Rectal smooth muscle tissue (tissue), 1 donor: ENCODE data around the gene PTPRD.
"Not testable (repeated sequence)": the region's sequence is repeated elsewhere in the genome, so short reads cannot be mapped to it uniquely, and the experiment has no call there.

ENCODE experiments used
- H3K27ac ChIP-seq: one replicate; pipeline ENCODE4 v1.7.0; 2013; ENCODE audit warnings: low read depth, low read length, inconsistent platforms
- H3K27me3 ChIP-seq: one replicate; pipeline ENCODE4 v1.7.0; 2013; ENCODE audit warnings: low read length; ENCODE audit not compliant: control insufficient read depth, insufficient read depth
- H3K36me3 ChIP-seq: one replicate; pipeline ENCODE4 v1.7.0; 2013; ENCODE audit warnings: low read length; ENCODE audit not compliant: control insufficient read depth, insufficient read depth
- H3K4me1 ChIP-seq: one replicate; pipeline ENCODE4 v1.7.0; 2013; ENCODE audit warnings: low read length; ENCODE audit not compliant: control insufficient read depth, insufficient read depth
- H3K4me3 ChIP-seq: one replicate; pipeline ENCODE4 v1.7.0; 2013; ENCODE audit warnings: low read length
- H3K9ac ChIP-seq: one replicate; pipeline ENCODE4 v1.7.0; 2013; ENCODE audit warnings: low read length

Gene PTPRD

DNA sequence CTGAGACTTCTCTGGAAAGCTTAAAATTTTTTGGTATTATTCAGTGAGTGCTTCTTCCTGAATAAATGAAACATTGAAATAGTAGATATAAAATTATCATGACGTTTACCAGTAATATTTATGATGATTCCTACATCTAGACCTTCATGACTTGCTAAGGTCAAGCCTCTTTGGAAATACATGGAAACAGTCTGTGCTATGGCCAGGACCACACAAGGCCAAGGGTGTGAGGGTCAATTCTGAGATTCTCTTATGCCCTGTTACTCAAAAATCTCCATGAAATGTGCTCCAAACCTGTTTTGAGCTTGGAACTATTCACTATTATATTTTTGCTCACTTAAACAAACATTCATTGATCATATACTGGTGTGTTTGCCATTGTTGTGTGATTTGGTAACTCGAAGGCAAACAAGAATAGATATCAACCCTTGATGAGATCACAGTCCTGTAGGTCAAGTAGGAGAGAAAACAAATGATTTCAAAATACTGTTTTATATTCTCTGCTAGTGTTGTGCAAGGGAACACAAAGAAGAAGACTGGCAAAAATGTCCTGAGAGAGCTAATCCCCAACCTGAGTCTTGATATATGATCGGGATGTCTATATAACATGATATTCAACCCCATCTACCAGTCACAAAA, 1558.3 kb downstream of the PTPRD start:
- H3K9ac ChIP-seq = no peak overlapping the region
- no peaks in the 10 kb centered on the region for H3K27me3 ChIP-seq
- H3K4me1 ChIP-seq = no peaks in the 10 kb centered on the region
- H3K27ac ChIP-seq = no peak overlapping the region
- H3K4me3 ChIP-seq = no peak overlapping the region
- no peaks in the 10 kb centered on the region for H3K36me3 ChIP-seq

DNA sequence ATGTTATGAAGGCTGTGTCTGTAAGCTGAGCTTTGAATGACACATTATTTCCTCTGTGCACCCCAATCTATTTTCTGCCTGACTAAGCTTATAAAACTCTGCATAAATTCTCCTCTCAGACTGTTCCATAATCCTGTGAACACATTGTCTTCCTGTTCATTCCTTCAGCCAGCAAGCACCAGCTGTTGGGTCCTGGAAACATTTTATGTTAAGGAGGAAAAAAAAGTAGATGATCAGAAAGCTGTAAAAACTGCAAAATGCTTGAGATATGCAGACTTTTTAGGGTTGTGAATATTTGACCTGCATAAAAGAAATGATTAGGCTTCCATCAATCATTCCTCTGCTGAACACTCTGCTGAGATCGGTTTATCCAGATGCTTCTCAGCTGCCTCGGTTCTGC, 1567.2 kb downstream of the PTPRD start:
- Histone ChIP-seq H3K27me3 (no peaks in the 10 kb centered on the region), H3K4me1 (no peaks in the 10 kb centered on the region), H3K4me3 (no peak overlapping the region), H3K36me3 (no peaks in the 10 kb centered on the region), H3K27ac (no peak overlapping the region), H3K9ac (no peak overlapping the region)

DNA sequence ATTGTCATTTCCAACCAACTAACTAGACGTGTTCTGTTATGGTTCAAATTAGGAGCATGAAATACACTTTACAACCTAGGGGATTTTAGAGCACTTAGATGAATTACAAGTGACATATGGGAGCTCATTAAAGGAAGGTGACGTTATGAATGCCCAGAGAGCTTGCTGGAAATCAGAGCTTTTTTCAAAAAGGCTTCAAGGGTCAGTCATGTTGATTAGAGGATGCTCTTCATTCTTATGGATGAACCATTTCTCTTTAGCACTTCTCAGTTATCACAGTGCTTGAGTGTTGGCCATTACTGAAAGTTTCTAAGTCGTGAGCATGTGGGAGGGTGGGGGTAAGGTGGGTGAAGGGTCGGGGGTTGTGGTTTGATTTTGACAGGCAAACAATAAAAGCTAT, 1567.7 kb downstream of the PTPRD start:
- Histone ChIP-seq H3K4me3 (no peak overlapping the region), H3K4me1 (no peaks in the 10 kb centered on the region), H3K36me3 (no peaks in the 10 kb centered on the region), H3K27ac (no peak overlapping the region), H3K27me3 (no peaks in the 10 kb centered on the region), H3K9ac (no peak overlapping the region)

DNA sequence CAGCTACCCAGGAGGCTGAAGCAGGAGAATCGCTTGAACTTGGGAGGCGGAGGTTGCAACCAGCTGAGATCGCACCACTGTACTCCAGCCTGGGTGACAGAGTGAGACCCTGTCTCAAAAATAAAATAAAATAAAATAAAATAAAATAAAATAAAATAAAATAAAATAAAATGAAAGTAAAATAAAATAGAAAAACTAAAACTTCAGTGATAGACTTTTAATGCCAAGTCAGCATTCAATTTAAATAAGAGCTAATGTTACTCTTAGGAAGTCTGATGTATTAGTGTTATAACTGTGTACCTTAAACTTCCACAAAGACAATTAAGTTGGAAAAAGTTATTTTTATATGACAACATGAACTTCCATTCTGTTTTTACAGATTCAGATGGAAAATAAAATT, 1569.0 kb downstream of the PTPRD start:
- not testable (repeated sequence) for H3K9ac ChIP-seq, H3K27me3 ChIP-seq, H3K4me1 ChIP-seq, H3K4me3 ChIP-seq, H3K27ac ChIP-seq, H3K36me3 ChIP-seq

DNA sequence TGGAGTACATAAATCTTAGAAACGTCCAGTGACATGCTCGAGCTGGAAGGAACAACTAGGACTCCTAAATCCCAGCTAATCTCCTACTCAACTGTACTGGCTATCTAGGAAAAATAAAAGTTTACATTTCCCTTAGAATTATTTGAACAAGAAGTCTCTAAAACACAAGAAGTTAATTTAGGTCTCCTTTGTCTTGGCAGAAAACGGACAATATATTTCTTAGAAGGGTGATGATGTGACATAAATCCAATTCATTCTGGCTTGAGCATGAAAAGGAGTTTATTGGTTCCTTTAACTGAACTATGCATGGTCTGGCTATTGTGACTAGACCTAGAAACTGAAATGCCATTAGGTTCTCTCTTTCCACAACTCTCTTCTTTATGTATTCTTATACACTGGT, 1571.0 kb downstream of the PTPRD start:
- Histone ChIP-seq H3K4me1 (no peaks in the 10 kb centered on the region), H3K27me3 (no peaks in the 10 kb centered on the region), H3K36me3 (no peaks in the 10 kb centered on the region), H3K27ac (no peak overlapping the region), H3K9ac (no peak overlapping the region), H3K4me3 (no peak overlapping the region)

DNA sequence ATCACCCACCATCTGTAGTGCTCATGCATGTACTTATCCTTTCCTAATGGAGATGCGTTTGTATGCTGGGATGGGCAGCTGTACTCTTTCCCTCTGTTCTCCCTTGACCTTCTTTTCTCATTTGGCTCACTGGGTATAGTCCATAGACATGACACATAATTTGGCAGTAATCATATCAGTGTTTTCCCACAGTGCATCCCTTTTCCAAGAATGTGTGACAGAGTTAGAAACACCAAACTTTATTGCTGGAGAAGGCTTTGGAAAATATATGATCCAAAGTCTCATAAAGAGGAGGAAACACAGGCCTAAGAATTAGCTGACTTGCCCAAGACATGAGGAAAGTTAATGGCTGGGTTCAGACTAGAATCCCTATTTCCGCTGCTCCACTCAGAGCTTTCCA, 1579.8 kb downstream of the PTPRD start:
- H3K27me3 ChIP-seq = no peaks in the 10 kb centered on the region
- H3K4me3 ChIP-seq = no peak overlapping the region
- no peaks in the 10 kb centered on the region for H3K4me1 ChIP-seq
- H3K9ac ChIP-seq = no peak overlapping the region
- no peak overlapping the region for H3K27ac ChIP-seq
- no peaks in the 10 kb centered on the region for H3K36me3 ChIP-seq

DNA sequence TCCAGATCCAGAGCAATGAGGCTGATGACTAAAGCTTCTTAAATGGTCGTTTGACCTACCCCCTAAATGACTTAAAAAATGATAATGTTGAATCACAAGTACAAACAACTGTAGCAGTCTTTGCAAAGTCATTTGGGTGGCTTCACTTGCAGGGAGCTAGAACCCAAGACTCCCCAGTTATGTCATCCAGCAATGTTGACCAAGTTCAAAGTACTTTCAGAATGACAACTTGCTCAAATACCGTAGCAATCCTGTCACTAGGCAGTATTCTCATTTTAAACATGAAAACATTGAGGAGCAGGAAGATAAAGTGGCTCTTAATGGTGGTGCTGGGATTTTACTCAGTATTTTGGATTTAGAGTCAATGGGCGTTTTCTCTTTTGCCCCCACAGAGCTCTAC, 1596.2 kb downstream of the PTPRD start:
- H3K27ac ChIP-seq = no peak overlapping the region
- H3K4me1 ChIP-seq = no peaks in the 10 kb centered on the region
- H3K4me3 ChIP-seq = no peak overlapping the region
- H3K9ac ChIP-seq = no peak overlapping the region
- H3K36me3 ChIP-seq = no peaks in the 10 kb centered on the region
- no peaks in the 10 kb centered on the region for H3K27me3 ChIP-seq

DNA sequence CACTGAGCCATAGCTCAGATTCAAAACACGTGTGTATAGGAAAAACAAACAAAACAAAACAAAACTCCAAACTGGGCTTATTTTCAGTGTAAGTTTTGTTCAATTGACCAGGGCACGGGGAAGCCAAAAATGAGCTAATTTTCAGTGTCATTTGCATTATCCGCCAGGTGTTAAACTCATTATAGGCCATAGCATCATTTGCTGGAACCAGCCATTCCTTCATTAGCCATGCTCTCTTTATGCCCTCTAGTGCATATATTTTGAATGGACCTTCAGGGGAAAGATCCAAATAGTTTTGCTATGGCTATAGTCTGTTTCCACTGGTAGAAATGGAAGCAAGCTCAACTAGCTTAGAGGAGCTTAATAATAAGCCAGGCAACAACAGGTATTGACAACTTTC, 1608.0 kb downstream of the PTPRD start:
- no peaks in the 10 kb centered on the region for H3K36me3 ChIP-seq
- H3K4me3 ChIP-seq = no peak overlapping the region
- H3K4me1 ChIP-seq = no peaks in the 10 kb centered on the region
- no peak overlapping the region for H3K27ac ChIP-seq
- H3K27me3 ChIP-seq = no peaks in the 10 kb centered on the region
- H3K9ac ChIP-seq = no peak overlapping the region

DNA sequence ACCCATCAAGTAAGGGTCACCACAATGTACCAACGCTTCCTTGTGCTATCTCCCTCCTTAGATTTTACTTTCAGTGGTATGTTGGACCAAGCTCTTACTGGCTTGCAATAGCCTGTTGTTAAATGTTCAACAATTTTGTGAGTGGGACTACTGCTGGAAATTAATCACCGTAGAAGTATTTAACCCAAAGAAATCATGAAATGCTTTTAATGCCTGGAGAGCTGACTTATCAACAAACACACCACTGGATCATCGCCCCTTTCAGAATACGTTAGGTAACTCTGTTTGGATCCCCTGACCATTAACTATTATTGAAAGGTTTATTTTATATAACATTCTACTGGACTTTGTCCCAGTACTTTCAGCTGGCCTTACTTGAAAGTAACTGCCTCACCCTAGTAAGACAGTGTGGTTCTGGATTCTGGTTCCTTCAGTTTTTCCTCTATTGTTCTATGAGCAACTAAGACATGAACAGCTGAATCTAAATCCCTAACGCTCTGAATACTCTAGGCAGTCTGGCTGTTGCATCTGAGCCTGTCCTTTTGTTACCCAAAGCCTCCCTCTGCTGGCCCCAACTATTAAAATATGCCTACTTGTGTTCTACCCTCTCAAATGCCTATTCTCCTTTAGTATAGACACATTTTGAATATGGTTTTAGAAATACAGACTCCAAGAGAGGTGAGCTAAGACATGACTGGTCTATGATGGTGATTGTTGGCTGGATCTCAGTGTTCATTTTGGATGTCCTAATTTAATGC, 1609.8 kb downstream of the PTPRD start:
- Histone ChIP-seq H3K27me3 (no peaks in the 10 kb centered on the region), H3K36me3 (no peaks in the 10 kb centered on the region), H3K27ac (no peak overlapping the region), H3K4me1 (no peaks in the 10 kb centered on the region), H3K4me3 (no peak overlapping the region), H3K9ac (no peak overlapping the region)

DNA sequence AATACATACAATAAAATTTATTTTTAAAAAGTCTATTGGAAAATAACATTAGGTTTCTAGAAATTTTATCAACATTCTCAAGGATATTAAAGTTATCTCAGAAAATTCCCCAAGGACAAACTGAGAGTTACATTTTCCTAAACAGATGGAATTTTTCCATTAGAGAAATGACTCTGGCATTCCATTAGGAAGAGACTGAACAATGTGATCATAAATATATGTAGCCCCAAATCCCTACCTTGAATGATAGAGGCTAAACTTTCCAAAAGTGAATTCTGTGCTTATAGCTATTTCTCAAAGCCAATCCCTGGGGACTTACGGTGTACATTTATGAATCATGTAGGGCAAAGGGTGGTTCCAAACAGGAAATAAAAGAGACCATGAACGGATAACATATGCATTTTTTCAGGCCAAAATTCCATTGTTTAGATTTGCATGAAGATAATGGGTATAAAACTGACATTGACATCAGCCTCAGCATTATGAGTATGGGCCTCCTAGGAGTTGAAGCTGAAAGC, 1632.2 kb downstream of the PTPRD start:
- no peak overlapping the region for H3K4me3 ChIP-seq
- no peaks in the 10 kb centered on the region for H3K27me3 ChIP-seq

DNA sequence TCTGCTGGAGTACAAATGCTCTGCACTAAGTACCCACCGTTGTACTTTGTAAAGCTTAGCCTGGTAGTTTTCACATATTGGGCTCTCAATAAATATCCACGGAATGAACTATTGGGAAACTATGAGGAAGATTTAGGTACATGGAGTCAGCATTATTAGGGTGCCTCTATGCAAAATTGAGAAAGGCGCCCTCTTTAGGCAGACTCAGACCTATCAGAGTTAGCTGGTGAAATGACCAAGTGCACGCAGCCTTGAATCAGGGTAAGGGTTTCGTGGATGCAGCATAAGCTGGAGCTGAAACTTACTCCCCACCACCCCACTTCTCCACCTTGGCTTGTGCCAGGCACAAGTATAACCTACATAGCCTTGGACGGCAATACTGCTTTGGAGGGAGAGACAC, 1634.5 kb downstream of the PTPRD start:
- H3K27ac ChIP-seq = no peak overlapping the region
- no peaks in the 10 kb centered on the region for H3K36me3 ChIP-seq
- no peaks in the 10 kb centered on the region for H3K27me3 ChIP-seq
- H3K4me1 ChIP-seq = no peaks in the 10 kb centered on the region
- H3K4me3 ChIP-seq = no peak overlapping the region
- H3K9ac ChIP-seq = no peak overlapping the region

More for the DNA sequence above, 1632.2 kb downstream of the PTPRD start:
- Histone ChIP-seq H3K36me3 (no peaks in the 10 kb centered on the region), H3K9ac (no peak overlapping the region), H3K4me1 (no peaks in the 10 kb centered on the region), H3K27ac (no peak overlapping the region)

DNA sequence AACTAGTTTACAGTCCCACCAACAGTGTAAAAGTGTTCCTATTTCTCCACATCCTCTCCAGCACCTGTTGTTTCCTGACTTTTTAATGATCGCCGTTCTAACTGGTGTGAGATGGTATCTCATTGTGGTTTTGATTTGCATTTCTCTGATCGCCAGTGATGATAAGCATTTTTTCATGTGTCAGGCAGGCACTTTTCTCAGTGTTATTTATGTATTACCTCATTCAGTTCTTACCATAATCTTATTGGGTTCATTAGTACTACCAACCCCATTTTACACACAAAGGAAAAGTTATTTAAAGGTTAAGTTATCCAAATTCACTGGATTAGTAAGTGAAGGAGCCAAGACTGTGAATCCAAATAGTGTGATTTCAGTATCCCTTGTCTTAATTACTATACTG, 1644.5 kb downstream of the PTPRD start:
- H3K27me3 ChIP-seq, H3K4me1 ChIP-seq, H3K27ac ChIP-seq, H3K9ac ChIP-seq, H3K36me3 ChIP-seq, H3K4me3 ChIP-seq: not testable (repeated sequence)

DNA sequence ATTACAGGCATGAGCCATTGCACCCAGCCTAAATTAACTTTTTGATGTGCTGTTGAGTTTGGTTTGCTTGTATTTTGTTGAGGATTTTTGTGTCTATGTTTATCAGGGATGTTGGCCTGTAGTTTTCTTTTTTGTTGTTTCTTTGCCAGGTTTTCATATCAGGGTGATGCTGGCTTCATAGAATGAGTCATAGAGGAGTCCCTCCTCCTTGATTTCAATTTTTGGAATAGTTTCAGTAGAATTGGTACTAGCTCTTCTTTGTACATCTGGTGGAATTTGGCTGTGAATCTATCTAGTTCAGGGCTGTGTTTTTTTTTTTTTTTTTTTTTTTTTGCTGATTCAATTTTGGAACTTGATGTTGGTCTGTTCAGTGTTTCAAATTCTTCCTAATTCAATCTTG, 1648.9 kb downstream of the PTPRD start:
- Histone ChIP-seq H3K4me1 (no peaks in the 10 kb centered on the region), H3K9ac (no peak overlapping the region), H3K36me3 (no peaks in the 10 kb centered on the region), H3K27ac (no peak overlapping the region), H3K4me3 (no peak overlapping the region), H3K27me3 (no peaks in the 10 kb centered on the region)
